ENCODE results near the gene SIGLEC15.
"Not testable (repeated sequence)": the region's sequence is repeated elsewhere in the genome, so short reads cannot be mapped to it uniquely, and the experiment has no call there.

SIGLEC15 gene, protein sequence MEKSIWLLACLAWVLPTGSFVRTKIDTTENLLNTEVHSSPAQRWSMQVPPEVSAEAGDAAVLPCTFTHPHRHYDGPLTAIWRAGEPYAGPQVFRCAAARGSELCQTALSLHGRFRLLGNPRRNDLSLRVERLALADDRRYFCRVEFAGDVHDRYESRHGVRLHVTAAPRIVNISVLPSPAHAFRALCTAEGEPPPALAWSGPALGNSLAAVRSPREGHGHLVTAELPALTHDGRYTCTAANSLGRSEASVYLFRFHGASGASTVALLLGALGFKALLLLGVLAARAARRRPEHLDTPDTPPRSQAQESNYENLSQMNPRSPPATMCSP

GRCh38 chr18:45825258-45826044 lies at the start of gene SIGLEC15:
Gene SIGLEC15, plus strand, starts transcription at chr18:45825675. Its CDS starts 54 bp downstream, at chr18:45825729.
- no peak for DNase-seq (ENCODE audit: low spot score)

- no peak for DNase-seq (ENCODE audit: low spot score)
Measured at GRCh38 chr18:45775743-45776142, 49.7 kb upstream of the SIGLEC15 start.

- DNase-seq (ENCODE audit: low spot score): no peak
Measured at GRCh38 chr18:45777393-45777792, 48.1 kb upstream of the SIGLEC15 start.

DNA sequence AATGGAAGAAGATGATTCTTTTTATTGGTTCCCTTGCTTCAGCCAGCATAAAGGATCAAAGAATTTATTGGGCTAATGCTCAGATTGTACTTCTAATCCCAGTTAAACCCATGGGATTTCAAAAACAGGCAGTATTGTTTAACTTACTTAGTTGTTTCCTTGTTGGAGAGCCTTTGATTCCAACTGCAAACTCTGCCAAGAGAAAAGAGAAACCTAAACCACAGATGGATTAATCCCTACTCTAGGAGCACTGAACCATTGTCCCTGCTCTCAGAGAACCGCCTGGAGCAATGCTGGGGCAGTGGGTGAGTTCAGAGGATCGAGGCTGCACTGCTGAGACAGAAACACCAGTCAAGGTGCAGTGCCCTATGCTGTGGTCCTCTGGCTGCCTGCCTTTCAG lies 44.9 kb upstream of the SIGLEC15 start:
- DNase-seq (ENCODE audit: low spot score): no peak

GRCh38 chr18:45782662-45783061 lies 42.8 kb upstream of the SIGLEC15 start:
- no peak for DNase-seq (ENCODE audit: low spot score)

- DNase-seq (ENCODE audit: low spot score): no peak
Measured at GRCh38 chr18:45783097-45784075, 42.1 kb upstream of the SIGLEC15 start.

- DNase-seq (ENCODE audit: low spot score): no peak
Measured at GRCh38 chr18:45785134-45785533, 40.3 kb upstream of the SIGLEC15 start.

DNA sequence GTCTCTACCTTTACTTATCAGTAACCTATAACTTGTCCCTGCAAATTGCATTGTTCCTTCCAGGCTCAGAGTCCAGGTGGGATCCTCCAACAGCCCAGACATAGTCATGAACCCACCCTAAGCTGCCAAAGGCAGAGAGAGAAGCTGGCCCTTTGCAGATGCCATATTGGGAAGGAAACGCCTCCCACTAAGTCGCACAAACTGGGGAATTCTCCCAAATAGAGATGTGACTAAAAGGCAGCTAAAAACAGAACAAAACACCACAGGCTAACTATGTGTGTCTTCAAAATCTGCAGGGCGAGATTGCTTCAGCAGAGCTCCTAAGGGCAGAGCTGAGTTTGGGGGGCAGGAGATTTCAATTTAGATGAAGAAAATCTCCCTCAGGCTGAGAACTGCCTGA lies 38.5 kb upstream of the SIGLEC15 start:
- no peak for DNase-seq (ENCODE audit: low spot score)

DNA sequence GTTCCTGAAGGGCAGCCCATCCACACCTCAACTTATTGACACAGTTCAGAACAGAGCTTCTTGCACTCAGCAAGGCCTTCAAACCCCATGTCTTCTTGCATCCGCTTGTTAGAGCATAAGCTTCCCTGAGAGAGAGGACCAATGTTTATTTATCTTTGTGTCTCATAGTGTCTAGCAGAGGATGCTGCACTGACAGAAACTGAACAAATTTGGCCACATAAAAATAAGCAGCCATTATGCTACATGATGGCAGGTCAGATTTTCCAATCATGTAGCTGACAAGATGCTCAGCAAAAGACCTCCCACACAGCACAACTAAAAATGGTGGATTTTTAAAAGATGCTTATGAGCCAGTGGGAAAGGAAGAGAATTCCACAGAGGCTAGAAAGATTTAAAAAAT lies 38.1 kb upstream of the SIGLEC15 start:
- DNase-seq (ENCODE audit: low spot score): no peak

DNA sequence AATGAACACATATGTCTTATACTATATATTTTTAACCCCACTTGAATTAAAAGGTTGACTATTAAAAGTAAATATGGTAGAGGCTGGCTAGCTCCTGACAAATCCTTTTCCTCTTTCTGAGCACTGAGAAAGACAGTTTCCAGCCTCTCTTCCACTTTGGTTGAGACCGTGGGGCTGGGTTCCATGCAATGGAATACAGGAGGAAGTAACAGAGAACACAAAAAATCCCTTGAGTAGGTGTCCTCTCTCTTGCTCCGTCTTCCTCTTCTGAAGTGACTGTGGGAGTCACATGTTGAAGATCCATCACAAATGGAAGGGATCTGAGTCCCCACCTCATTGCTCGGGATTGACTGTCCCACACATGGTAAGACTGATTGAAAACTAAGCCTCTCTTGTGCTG lies 36.6 kb upstream of the SIGLEC15 start:
- DNase-seq (ENCODE audit: low spot score): no peak

DNA sequence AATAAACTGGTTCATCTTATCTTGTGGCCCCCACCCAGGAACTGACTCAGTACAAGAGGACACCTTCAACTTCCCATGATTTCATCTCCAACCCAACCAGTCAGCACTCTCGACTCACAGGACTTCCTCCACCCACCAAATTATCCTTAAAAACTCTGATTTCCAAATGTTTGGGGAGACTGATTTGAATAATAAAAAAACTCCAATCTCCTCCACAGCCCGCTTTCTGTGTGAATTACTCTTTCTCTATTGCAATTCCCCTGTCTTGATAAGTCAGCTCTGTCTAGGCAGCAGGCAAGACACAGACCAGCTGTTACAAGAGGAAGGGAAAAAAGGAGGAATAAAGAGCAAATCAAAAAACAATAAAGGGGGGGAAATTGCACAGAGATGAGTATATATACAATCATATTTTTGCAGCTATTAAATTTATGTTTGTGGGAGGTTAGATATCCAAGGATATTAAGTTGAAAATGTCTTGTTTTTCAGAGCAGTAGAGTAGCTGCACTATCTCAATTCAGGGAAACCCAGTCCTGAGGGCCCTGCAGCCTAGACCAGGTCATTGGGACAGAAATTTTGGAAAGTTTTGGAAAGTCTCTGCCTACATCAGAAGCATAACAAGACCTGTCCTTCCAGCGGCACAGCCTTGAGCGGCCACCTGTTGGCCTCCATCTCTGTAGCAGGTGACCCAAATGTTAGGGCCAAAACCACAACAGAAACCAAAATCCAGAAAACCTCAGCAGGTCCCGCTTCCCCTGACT lies 32.8 kb upstream of the SIGLEC15 start:
- DNase-seq (ENCODE audit: low spot score): no peak

DNA sequence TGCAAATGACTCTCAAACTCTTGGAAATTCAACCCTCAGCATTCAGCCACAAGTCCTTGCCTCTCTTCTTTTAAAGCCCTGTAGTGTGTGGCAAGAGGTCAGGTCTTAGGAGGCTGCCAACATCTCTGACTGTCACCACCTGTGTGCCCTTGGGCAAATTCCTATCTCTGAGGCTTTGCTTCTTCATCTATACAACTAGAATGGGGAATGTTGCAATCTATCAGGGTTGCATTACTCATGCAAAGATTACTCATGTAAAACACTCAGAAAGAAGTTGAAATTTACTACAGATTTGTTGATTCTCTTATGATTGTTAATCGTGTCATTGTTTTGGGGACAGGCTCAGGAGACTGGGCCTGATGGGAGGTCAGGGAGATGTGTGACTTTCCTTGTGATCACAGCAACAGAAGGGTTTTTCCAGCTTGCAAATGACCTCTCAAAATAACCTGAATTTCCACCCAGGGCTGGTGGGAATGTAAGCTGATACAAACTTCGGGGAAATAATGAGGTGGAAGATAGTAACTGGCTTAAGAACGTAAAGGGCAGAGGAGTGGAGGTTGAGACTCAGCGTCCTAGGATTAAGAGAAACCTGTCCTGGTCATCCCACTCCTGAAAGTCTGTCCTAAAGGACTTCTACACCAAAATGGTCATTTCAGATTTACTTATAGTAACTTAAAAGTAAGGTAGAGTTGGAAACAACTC lies 32.1 kb upstream of the SIGLEC15 start:
- no peak for DNase-seq (ENCODE audit: low spot score)

GRCh38 chr18:45801416-45802004 lies 24.0 kb upstream of the SIGLEC15 start:
- DNase-seq (ENCODE audit: low spot score): no peak

- no peak for DNase-seq (ENCODE audit: low spot score)
Measured at GRCh38 chr18:45802814-45803492, 22.5 kb upstream of the SIGLEC15 start.

DNA sequence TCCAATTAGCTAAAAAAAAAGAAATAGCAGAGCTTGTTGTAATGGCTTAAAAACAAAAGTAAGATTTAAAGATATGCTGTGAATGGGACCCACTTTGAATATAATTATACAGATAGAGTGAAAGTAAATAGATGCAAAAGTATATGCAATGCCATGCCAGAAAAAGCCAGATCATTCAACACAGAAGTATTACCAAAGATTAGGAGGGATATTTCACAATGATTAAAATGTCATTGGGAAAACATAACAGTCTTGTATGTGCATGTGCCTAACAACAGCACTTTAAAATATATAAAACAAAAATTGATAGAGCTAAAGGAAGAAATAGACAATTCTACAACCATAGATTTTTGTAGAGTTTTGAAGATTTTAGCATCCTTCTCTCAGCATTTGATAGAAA lies 19.9 kb upstream of the SIGLEC15 start:
- DNase-seq (ENCODE audit: low spot score): no peak

GRCh38 chr18:45806226-45806625 lies 19.2 kb upstream of the SIGLEC15 start:
- DNase-seq (ENCODE audit: low spot score): no peak

DNA sequence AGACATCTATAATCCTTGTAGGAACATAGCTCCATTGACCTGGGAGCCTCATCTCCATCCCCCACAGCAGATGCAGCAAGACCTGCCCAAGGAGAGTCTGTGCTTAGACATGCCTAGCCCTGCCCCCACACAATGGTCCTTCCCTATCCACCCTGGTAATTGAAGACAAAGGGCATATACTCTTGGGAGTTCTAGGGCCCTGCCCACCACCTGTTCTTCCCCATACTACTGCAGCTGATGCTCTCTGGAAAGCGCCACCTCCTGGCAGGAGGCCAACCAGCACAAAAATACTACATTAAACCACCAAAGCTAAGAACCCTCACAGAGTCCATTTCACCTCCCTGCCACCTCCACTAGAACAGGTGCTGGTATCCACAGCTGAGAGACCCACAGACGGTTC lies 18.3 kb upstream of the SIGLEC15 start:
- not testable (repeated sequence) for DNase-seq (ENCODE audit: low spot score)

GRCh38 chr18:45814733-45815132 lies 10.7 kb upstream of the SIGLEC15 start:
- not testable (repeated sequence) for DNase-seq (ENCODE audit: low spot score)

- no peak for DNase-seq (ENCODE audit: low spot score)
Measured at GRCh38 chr18:45817543-45817942, 7.9 kb upstream of the SIGLEC15 start.

- DNase-seq (ENCODE audit: low spot score): not testable (repeated sequence)
Measured at GRCh38 chr18:45818765-45819164, 6.7 kb upstream of the SIGLEC15 start.
